HEK293 (cell line): ENCODE measurements around the gene TXLNA.
A peak's percentile ranks its signal among the peaks of the same experiment; 100 is the strongest.

Experiments
- CTCF ChIA-PET: fragments of 350-600 bp; formaldehyde crosslinking; extraction: SDS; loops from one replicate; lab custom pipeline; 2021; ENCODE audit warnings: antibody characterized with exemption; lab: Yijun Ruan, JAX
- POLR2A ChIA-PET: fragments of 300-600 bp; formaldehyde crosslinking; extraction: SDS; loops from one replicate; lab custom pipeline; 2020; ENCODE audit warnings: antibody characterized with exemption, inconsistent platforms; lab: Yijun Ruan, JAX
- H3K27ac ChIP-seq: fragments of 200-500 bp; sonication (Bioruptor generic); 2 replicates; pipeline ENCODE4 v1.5.1; 2014; ENCODE audit warnings: low read depth, low read length, control low read depth, inconsistent platforms; ENCODE audit errors: extremely low read depth
- H3K36me3 ChIP-seq, 2 experiments: fragments of 200-500 bp in 1 of 2; sonication (Bioruptor generic) in 1 of 2; 1 replicate in 1 of 2; 2 replicates in 1 of 2; pipeline ENCODE4 v1.5.1; 2014 to 2017; ENCODE audit warnings: inconsistent platforms in 2 of 2, low read length in 2 of 2; ENCODE audit not compliant: control insufficient read depth in 2 of 2, insufficient read depth in 1 of 2
- H3K4me1 ChIP-seq: fragments of 200-500 bp; sonication (Bioruptor generic); 2 replicates; pipeline ENCODE4 v1.5.1; 2014; ENCODE audit warnings: mild to moderate bottlenecking, low read length, inconsistent platforms; ENCODE audit not compliant: control insufficient read depth, insufficient read depth
- H3K4me3 ChIP-seq: 2 replicates; pipeline ENCODE4 v1.5.1; 2011; ENCODE audit warnings: low read depth, mild to moderate bottlenecking, control low read depth, low read length, moderate library complexity
- H3K9me3 ChIP-seq: fragments of 200-500 bp; sonication (Bioruptor generic); 2 replicates; pipeline ENCODE4 v1.5.1; 2014; ENCODE audit warnings: low read depth, low read length, inconsistent platforms; ENCODE audit not compliant: control insufficient read depth, insufficient read depth
- OSR2 ChIP-seq: fragments of 450-650 bp; formaldehyde crosslinking; IDR thresholded peaks from 2 replicates; pipeline ENCODE4 v1.5.1; 2016; ENCODE audit warnings: missing biosample characterization, missing genetic modification characterization
- PRDM10 ChIP-seq: fragments of 450-650 bp; formaldehyde crosslinking; IDR thresholded peaks from 2 replicates; pipeline ENCODE4 v1.5.1; 2016; ENCODE audit warnings: missing biosample characterization, missing genetic modification characterization
- PRDM4 ChIP-seq: fragments of 450-650 bp; formaldehyde crosslinking; IDR thresholded peaks from 2 replicates; pipeline ENCODE4 v1.5.1; 2017; ENCODE audit warnings: missing biosample characterization, missing genetic modification characterization
- SALL2 ChIP-seq: fragments of 450-650 bp; formaldehyde crosslinking; IDR thresholded peaks from 2 replicates; pipeline ENCODE4 v1.5.0; 2017; ENCODE audit warnings: missing biosample characterization, mild to moderate bottlenecking, missing genetic modification characterization, borderline replicate concordance
- SCRT2 ChIP-seq: fragments of 450-650 bp; formaldehyde crosslinking; IDR thresholded peaks from 2 replicates; pipeline ENCODE4 v1.5.1; 2016; ENCODE audit warnings: missing biosample characterization, missing genetic modification characterization
- SETDB1 ChIP-seq: IDR thresholded peaks from one replicate; pipeline ENCODE4 v1.6.1; 2017; ENCODE audit warnings: mild to moderate bottlenecking, low read length, moderate library complexity, mixed read lengths; ENCODE audit not compliant: insufficient read length
- SP2 ChIP-seq: fragments of 450-650 bp; formaldehyde crosslinking; IDR thresholded peaks from 2 replicates; pipeline ENCODE4 v1.5.1; 2016; ENCODE audit warnings: missing biosample characterization, missing genetic modification characterization
- ZBTB7A ChIP-seq: fragments of 450-650 bp; formaldehyde crosslinking; IDR thresholded peaks from 2 replicates; pipeline ENCODE4 v1.5.1; 2016; ENCODE audit warnings: low read depth, missing biosample characterization, missing genetic modification characterization
- ZFP41 ChIP-seq: fragments of 450-650 bp; formaldehyde crosslinking; IDR thresholded peaks from 2 replicates; pipeline ENCODE4 v1.5.1; 2016; ENCODE audit warnings: missing biosample characterization, missing genetic modification characterization, borderline replicate concordance
- ZNF157 ChIP-seq: fragments of 450-650 bp; formaldehyde crosslinking; IDR thresholded peaks from 2 replicates; pipeline ENCODE4 v1.5.1; 2016; ENCODE audit warnings: missing biosample characterization, missing genetic modification characterization
- ZNF274 ChIP-seq, 2 experiments: fragments of 200-500 bp in 1 of 2; fragments of 450-650 bp in 1 of 2; sonication (Bioruptor generic) in 1 of 2; formaldehyde crosslinking in 1 of 2; IDR thresholded peaks; 2 replicates each; pipeline versions ENCODE4 v1.5.1 to v1.6.1; 2014 to 2016; ENCODE audit warnings: borderline replicate concordance in 1 of 2, inconsistent platforms in 1 of 2, low read length in 1 of 2, missing biosample characterization in 1 of 2, missing genetic modification characterization in 1 of 2
- ZNF280D ChIP-seq: fragments of 450-650 bp; formaldehyde crosslinking; IDR thresholded peaks from 2 replicates; pipeline ENCODE4 v1.5.1; 2016; ENCODE audit warnings: missing biosample characterization, missing genetic modification characterization
- ZNF600 ChIP-seq: fragments of 450-650 bp; formaldehyde crosslinking; IDR thresholded peaks from 2 replicates; pipeline ENCODE4 v1.5.1; 2016; ENCODE audit warnings: missing biosample characterization, missing genetic modification characterization
- ZNF621 ChIP-seq: fragments of 450-650 bp; formaldehyde crosslinking; IDR thresholded peaks from 2 replicates; pipeline ENCODE4 v1.5.1; 2017; ENCODE audit warnings: missing biosample characterization, missing genetic modification characterization
- ZNF664 ChIP-seq: fragments of 450-650 bp; formaldehyde crosslinking; IDR thresholded peaks from 2 replicates; pipeline ENCODE4 v1.5.1; 2016; ENCODE audit warnings: missing biosample characterization, missing genetic modification characterization
- ZNF677 ChIP-seq: fragments of 450-650 bp; IDR thresholded peaks from 2 replicates; pipeline ENCODE4 v1.5.0; 2018; ENCODE audit warnings: missing biosample characterization, mild to moderate bottlenecking, missing genetic modification characterization, moderate library complexity
- ZNF747 ChIP-seq: fragments of 450-650 bp; formaldehyde crosslinking; IDR thresholded peaks from 2 replicates; pipeline ENCODE4 v1.5.1; 2016; ENCODE audit warnings: missing biosample characterization, missing genetic modification characterization
- ZNF830 ChIP-seq: fragments of 450-650 bp; IDR thresholded peaks from 2 replicates; pipeline ENCODE4 v1.5.0; 2018; ENCODE audit warnings: missing biosample characterization, missing genetic modification characterization, low read depth, mild to moderate bottlenecking, moderate library complexity

Gene TXLNA

GRCh38 chr1:32232558-32233304 is 53.3 kb downstream of the TXLNA start:
- H3K36me3 ChIP-seq = peaks cover 21 to 56% of the 10 kb centered on the region in 2 experiments
- H3K9me3 ChIP-seq = no peaks in the 10 kb centered on the region
- ChIA-PET POLR2A (interaction anchor here (0.8 kb wide), 1 partner anchor 86 kb away, joined by 3 read pairs; no protein-coding TSS in a partner anchor), CTCF (interaction anchor here (0.6 kb wide), 1 partner anchor 13 kb away, joined by 3 read pairs; no protein-coding TSS in a partner anchor)
- peak; percentile 77 for TF ChIP-seq ZNF664
- no peak for TF ChIP-seq ZNF280D (tag by site-specific recombination)
- TF ChIP-seq ZNF621 = no peak
- TF ChIP-seq ZBTB7A (tag by site-specific recombination) = no peak
- TF ChIP-seq SCRT2 (tag by site-specific recombination) = peak; percentile 51; the same call in 1 of the 2 replicates
- TF ChIP-seq ZNF157 (tag by site-specific recombination) = no peak
- no peak for TF ChIP-seq ZNF677
- TF ChIP-seq PRDM4 (tag by site-specific recombination) = no peak
- TF ChIP-seq ZNF600 (tag by site-specific recombination) = peak; percentile 88
- no peak for TF ChIP-seq ZNF747 (tag by site-specific recombination)
- TF ChIP-seq SP2 (tag by site-specific recombination) = no peak
- no peak for TF ChIP-seq SETDB1
- TF ChIP-seq ZNF830 (tag by site-specific recombination) = no peak
- TF ChIP-seq PRDM10 (tag by site-specific recombination) = peak; percentile 99
- TF ChIP-seq ZFP41 (tag by site-specific recombination) = no peak
- peak; percentile 40; the same call in 1 of the 2 replicates for TF ChIP-seq OSR2 (tag by site-specific recombination)
- no peak for TF ChIP-seq SALL2 (tag by site-specific recombination)
- no peak for TF ChIP-seq ZNF274 (IDR thresholded peaks at IDR 0.05; ENCODE audit: low read length)
- TF ChIP-seq ZNF274 (tag by site-specific recombination; IDR thresholded peaks at IDR 0.05; ENCODE audit: borderline replicate concordance) = no peak
- no peak overlapping the region for H3K27ac ChIP-seq
- no peaks in the 10 kb centered on the region for H3K4me1 ChIP-seq
- H3K4me3 ChIP-seq = no peak overlapping the region
